GM13976 (cell line): ENCODE results near the gene HAPLN3.
A peak's percentile ranks its signal among the peaks of the same experiment; 100 is the strongest.

Experiments used
- DNase-seq: peaks from one replicate; pipeline ENCODE4 v3.0.0; 2012; ENCODE audit warnings: low spot score
- in situ Hi-C: fragments of 300-500 bp; cut with MboI; formaldehyde crosslinking; loops from one replicate; pipeline ENCODE4 v1.12.0; 2022; ENCODE audit warnings: low sequenced_read_pairs, mixed read lengths, inconsistent platforms; ENCODE audit not compliant: unreplicated experiment
- TF ChIP-seq, protein P1 (sequence below): IDR thresholded peaks from 2 replicates; pipeline ENCODE4 v1.5.1; 2012; ENCODE audit warnings: borderline replicate concordance, mild to moderate bottlenecking; ENCODE audit not compliant: insufficient read depth; ENCODE audit errors: extremely low read depth, missing control alignments, control extremely low read depth

The HAPLN3 gene

DNA sequence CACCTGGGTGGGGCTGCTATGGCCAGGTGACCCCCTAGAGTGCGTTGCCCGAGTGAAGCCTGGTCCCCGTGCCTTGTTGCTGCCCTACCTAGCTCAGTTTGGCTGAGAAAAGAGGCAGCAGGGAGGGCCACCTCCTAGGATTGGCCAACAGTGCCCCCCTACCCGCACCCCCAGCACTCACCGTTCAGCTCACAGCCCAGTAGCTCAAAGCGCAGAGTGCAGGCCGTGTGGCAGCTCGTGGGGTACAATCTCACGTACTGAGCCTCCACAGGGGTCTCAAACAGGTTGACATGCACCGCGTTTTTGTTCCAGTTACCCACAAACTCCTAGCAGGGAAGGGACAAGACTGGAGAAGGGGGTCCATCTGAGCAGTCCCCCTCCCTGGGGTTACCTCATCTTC is 10.2 kb upstream of the HAPLN3 start:
- no peak for DNase-seq
- TF ChIP-seq, protein P1, sequence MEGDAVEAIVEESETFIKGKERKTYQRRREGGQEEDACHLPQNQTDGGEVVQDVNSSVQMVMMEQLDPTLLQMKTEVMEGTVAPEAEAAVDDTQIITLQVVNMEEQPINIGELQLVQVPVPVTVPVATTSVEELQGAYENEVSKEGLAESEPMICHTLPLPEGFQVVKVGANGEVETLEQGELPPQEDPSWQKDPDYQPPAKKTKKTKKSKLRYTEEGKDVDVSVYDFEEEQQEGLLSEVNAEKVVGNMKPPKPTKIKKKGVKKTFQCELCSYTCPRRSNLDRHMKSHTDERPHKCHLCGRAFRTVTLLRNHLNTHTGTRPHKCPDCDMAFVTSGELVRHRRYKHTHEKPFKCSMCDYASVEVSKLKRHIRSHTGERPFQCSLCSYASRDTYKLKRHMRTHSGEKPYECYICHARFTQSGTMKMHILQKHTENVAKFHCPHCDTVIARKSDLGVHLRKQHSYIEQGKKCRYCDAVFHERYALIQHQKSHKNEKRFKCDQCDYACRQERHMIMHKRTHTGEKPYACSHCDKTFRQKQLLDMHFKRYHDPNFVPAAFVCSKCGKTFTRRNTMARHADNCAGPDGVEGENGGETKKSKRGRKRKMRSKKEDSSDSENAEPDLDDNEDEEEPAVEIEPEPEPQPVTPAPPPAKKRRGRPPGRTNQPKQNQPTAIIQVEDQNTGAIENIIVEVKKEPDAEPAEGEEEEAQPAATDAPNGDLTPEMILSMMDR, result no peak
- in situ Hi-C loops, result loop anchor here (5.0 to 10.0 kb wide), 2 partner anchors 102 to 279 kb away; no protein-coding TSS in a partner anchor

DNA sequence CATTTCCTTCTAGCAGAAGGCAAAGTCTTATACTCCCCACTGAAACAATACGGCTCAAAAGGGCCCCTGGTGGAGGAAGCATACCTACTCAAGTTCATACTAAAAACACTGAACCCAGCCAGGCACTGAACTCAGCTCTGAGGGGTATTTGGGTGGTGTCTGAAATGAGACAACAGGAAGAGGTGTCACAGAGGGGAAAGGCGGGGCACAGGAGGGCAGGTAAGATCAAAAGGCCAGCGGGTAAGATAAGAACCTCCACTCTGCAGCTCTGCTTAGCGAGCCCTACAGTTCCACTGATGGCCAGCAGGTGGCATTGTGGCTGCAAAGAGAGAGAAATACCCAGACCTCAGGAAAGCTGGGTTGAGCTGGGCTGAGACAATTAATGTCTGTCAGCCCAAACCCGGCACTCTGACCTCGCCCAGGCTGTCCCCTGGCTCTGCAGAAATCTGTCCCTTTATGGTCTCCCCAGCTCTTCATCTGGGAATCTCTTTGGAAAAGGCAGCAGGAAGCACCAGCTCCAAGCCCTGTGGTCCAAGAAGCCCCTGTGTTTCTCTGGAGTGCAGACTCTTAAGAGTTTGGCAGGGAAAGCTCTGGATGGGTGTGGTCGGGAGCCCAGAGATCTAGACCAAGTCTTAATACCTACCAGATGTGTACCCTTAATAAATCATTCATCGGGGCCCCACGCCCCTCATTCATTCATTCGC is 9.4 kb upstream of the HAPLN3 start:
- peak; percentile 86 for DNase-seq
- TF ChIP-seq, protein P1, result peak; percentile 91
- in situ Hi-C loops, result loop anchor here (5.0 to 10.0 kb wide), 2 partner anchors 103 to 280 kb away; no protein-coding TSS in a partner anchor

DNA sequence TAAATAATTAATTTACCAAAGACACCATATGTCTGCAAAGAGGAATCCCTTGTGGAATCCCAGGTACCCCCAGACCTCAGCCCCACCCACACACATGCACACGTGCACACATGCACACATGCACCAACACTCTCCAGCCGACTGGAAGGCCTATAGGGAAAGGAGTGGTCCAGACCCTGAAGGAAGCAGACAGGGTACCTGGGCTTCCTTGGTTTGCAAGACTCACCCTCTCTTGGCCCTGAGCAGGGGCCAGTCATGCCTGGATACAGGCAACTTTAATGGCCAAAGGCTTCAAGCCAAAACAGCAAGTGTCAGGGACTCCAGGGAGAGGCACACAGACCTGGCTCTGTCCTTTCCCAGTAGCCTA is 8.9 kb upstream of the HAPLN3 start:
- in situ Hi-C loops, result loop anchor here (10.0 kb wide), 1 partner anchor 281 kb away; no protein-coding TSS in a partner anchor
- no peak for DNase-seq
- TF ChIP-seq, protein P1, result no peak

DNA sequence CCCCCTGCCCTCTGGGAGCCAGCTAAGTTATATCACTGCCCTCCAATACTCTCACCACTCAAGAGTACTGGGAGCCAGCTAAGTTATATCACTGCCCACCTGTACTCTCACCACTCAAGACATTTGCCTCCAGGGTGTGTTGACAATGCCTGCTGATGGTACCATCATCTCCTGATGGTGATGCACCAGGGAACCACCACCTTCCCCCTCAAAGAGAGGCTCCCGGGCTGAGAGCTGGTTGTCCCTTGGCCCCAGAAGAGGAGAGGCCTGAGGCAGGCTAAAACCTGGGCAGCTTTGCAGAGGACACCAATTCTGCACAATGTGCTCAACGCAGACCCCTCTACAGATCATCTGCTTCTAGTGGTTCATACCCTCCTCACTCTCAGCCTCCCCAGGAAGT is 7.5 kb upstream of the HAPLN3 start:
- in situ Hi-C loops, result loop anchor here (10.0 kb wide), 1 partner anchor 282 kb away; no protein-coding TSS in a partner anchor
- DNase-seq, result no peak
- TF ChIP-seq, protein P1, result no peak

DNA sequence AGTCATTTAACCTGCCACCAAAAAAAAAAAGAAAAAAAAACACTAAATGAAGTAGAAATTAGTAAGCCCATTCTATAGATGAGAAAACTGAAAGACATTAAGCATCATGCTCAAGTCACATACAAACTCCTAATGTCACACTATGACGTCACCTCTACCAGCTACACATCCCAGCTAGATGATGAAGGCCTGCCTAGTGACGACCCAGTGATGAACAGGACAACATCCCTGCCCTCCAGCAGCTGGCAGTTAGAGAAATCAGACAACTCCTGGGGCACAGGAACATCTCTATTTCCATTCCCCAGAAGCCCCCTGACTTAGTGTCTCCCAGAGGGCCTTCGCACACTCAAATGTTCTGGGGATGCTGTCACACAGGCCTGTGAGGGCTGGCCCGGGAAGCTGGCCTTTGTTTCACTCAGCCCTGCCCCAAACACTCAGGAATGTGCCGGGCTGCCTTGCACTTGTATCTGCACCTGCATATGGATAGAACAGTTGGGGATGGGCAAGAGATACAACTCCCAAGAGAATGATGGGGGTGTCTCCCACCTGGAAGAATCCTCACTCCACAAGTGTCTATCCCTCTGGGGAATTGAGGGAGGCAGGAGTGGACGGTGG is 7.0 kb upstream of the HAPLN3 start:
- TF ChIP-seq, protein P1, result no peak
- in situ Hi-C loops, result loop anchor here (10.0 kb wide), 1 partner anchor 282 kb away; no protein-coding TSS in a partner anchor
- no peak for DNase-seq

DNA sequence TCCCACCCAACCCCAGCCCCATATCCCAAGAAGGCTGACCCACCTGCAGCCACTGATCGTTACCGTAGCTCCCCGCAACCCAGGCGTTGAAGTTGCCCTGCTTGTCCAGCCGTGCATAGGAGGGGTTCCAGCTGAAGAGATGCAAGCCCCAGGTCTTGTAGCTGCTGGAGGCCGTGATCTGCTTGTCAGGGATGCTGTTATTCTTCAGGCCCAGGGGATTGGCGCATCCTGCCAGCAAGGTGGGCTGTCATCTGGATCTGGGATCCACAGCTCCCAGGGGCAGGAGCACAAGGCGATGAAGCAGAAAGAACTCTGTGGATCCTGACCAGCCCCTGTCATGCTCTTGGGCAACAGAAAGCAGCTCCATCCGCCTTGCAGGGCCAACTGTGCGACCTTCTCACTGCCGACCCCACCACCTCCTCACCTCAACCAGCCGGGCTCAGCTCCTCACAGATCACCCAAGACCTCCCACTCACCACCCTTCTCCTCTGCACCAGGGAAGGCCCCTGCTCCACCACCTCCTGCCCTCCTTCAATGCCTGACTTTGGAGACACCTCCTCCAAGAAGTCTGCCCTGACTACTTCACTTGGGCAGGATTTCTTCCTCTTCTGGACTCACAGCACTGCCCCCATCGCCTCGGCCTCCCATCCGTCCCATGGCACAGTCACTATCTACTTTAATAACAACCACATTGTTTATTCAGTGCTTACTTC is 6.3 kb upstream of the HAPLN3 start:
- DNase-seq, result no peak
- in situ Hi-C loops, result loop anchor here (10.0 kb wide), 1 partner anchor 283 kb away; no protein-coding TSS in a partner anchor
- TF ChIP-seq, protein P1, result no peak
